Prostate gland (tissue), 1 donor: Measurements from ENCODE around the gene SCN5A.

ENCODE experiments used
- POLR2A ChIP-seq: fragments of 450-650 bp; IDR thresholded peaks from one replicate; pipeline ENCODE4 v1.6.1; 2016; ENCODE audit warnings: antibody characterized with exemption, mild to moderate bottlenecking
- POLR2AphosphoS5 ChIP-seq: sonication (generic); formaldehyde crosslinking; IDR thresholded peaks from one replicate; pipeline ENCODE4 v1.6.1; 2017; ENCODE audit warnings: antibody characterized with exemption

GRCh38 chr3:38524141-38524739 lies 125.2 kb downstream of the SCN5A start:
- TF ChIP-seq POLR2A (no peak), POLR2AphosphoS5 (no peak)
